ENCODE results near the gene SASS6. TPM values are rescaled to one million over a fixed set of nuclear protein-coding genes. Genes with fewer than 3 reads are reported as not detected.

The SASS6 gene
- total RNA-seq, 1 donor: 2.5 TPM

GRCh38 chr1:100134872-100135271, 2.1 kb upstream of the SASS6 start:
- Histone ChIP-seq H3K27me3 (ENCODE audit: insufficient read depth, low read length) (no peaks in the 10 kb centered on the region), H3K4me2 (ENCODE audit: insufficient read depth, low read length) (no peak overlapping the region), H3K9me3 (ENCODE audit: low read depth, low read length) (no peaks in the 10 kb centered on the region), H2AFZ (ENCODE audit: low read length) (no peak overlapping the region), H3K27ac (ENCODE audit: low read depth, low read length) (no peak overlapping the region), H3K36me3 (ENCODE audit: insufficient read depth, low read length) (peaks cover 31% of the 10 kb centered on the region), H3K4me1 (ENCODE audit: insufficient read depth, low read length) (peaks cover 19% of the 10 kb centered on the region), H3K4me3 (ENCODE audit: insufficient read depth, low read length) (no peak overlapping the region), H3K79me2 (ENCODE audit: insufficient read depth, low read length) (peaks cover 48% of the 10 kb centered on the region), H4K20me1 (ENCODE audit: insufficient read depth, low read length) (no peaks in the 10 kb centered on the region)
- DNase-seq (ENCODE audit: insufficient read length, low spot score, missing footprints): no peak
- TF ChIP-seq CTCF (IDR thresholded peaks at IDR 0.05; ENCODE audit: extremely low read depth, low read depth, low read length): peak; percentile 20

GRCh38 chr1:100131623-100132022, 1.1 kb downstream of the SASS6 start:
- DNase-seq (ENCODE audit: insufficient read length, low spot score, missing footprints): no peak
- H2AFZ ChIP-seq (ENCODE audit: low read length): peak overlapping the region; percentile 100
- no peak for TF ChIP-seq CTCF (IDR thresholded peaks at IDR 0.05; ENCODE audit: extremely low read depth, low read depth, low read length)
- no peaks in the 10 kb centered on the region for H3K27me3 ChIP-seq (ENCODE audit: insufficient read depth, low read length)
- H3K4me2 ChIP-seq (ENCODE audit: insufficient read depth, low read length): peak overlapping the region; percentile 90
- peak overlapping the region; percentile 100 for H3K4me3 ChIP-seq (ENCODE audit: insufficient read depth, low read length)
- H4K20me1 ChIP-seq (ENCODE audit: insufficient read depth, low read length): no peaks in the 10 kb centered on the region
- H3K27ac ChIP-seq (ENCODE audit: low read depth, low read length): no peak overlapping the region
- peaks cover 19% of the 10 kb centered on the region for H3K4me1 ChIP-seq (ENCODE audit: insufficient read depth, low read length)
- H3K36me3 ChIP-seq (ENCODE audit: insufficient read depth, low read length): no peaks in the 10 kb centered on the region
- peaks cover 65% of the 10 kb centered on the region for H3K79me2 ChIP-seq (ENCODE audit: insufficient read depth, low read length)
- H3K9me3 ChIP-seq (ENCODE audit: low read depth, low read length): no peaks in the 10 kb centered on the region

GRCh38 chr1:100130552-100131077, 2.1 kb downstream of the SASS6 start:
- no peak overlapping the region for H3K4me3 ChIP-seq (ENCODE audit: insufficient read depth, low read length)
- H3K27me3 ChIP-seq (ENCODE audit: insufficient read depth, low read length): no peaks in the 10 kb centered on the region
- DNase-seq (ENCODE audit: insufficient read length, low spot score, missing footprints): no peak
- H2AFZ ChIP-seq (ENCODE audit: low read length): no peak overlapping the region
- no peak for TF ChIP-seq CTCF (IDR thresholded peaks at IDR 0.05; ENCODE audit: extremely low read depth, low read depth, low read length)
- H3K79me2 ChIP-seq (ENCODE audit: insufficient read depth, low read length): peaks cover 61% of the 10 kb centered on the region
- no peaks in the 10 kb centered on the region for H3K36me3 ChIP-seq (ENCODE audit: insufficient read depth, low read length)
- H3K9me3 ChIP-seq (ENCODE audit: low read depth, low read length): no peaks in the 10 kb centered on the region
- peaks cover 19% of the 10 kb centered on the region for H3K4me1 ChIP-seq (ENCODE audit: insufficient read depth, low read length)
- no peaks in the 10 kb centered on the region for H4K20me1 ChIP-seq (ENCODE audit: insufficient read depth, low read length)
- H3K27ac ChIP-seq (ENCODE audit: low read depth, low read length): no peak overlapping the region
- no peak overlapping the region for H3K4me2 ChIP-seq (ENCODE audit: insufficient read depth, low read length)

- no peaks in the 10 kb centered on the region for H3K27me3 ChIP-seq (ENCODE audit: insufficient read depth, low read length)
- H3K36me3 ChIP-seq (ENCODE audit: insufficient read depth, low read length): no peaks in the 10 kb centered on the region
- H3K4me2 ChIP-seq (ENCODE audit: insufficient read depth, low read length): no peak overlapping the region
- H3K4me1 ChIP-seq (ENCODE audit: insufficient read depth, low read length): peaks cover 7% of the 10 kb centered on the region
- H3K9me3 ChIP-seq (ENCODE audit: low read depth, low read length): no peaks in the 10 kb centered on the region
- no peak overlapping the region for H3K4me3 ChIP-seq (ENCODE audit: insufficient read depth, low read length)
- no peak for TF ChIP-seq CTCF (IDR thresholded peaks at IDR 0.05; ENCODE audit: extremely low read depth, low read depth, low read length)
- H3K79me2 ChIP-seq (ENCODE audit: insufficient read depth, low read length): peaks cover 40% of the 10 kb centered on the region
- H3K27ac ChIP-seq (ENCODE audit: low read depth, low read length): no peak overlapping the region
- H2AFZ ChIP-seq (ENCODE audit: low read length): peak overlapping the region; percentile 18
- H4K20me1 ChIP-seq (ENCODE audit: insufficient read depth, low read length): no peaks in the 10 kb centered on the region
- no peak for DNase-seq (ENCODE audit: insufficient read length, low spot score, missing footprints)
Observed at GRCh38 chr1:100127226-100127625, 5.5 kb downstream of the SASS6 start.
